ENCODE data around the gene ZCCHC3. TPM values are rescaled to one million over a fixed set of nuclear protein-coding genes. Genes with fewer than 3 reads are reported as not detected.

The ZCCHC3 gene
- total and polyA plus RNA-seq, 2 donors (not counting 3 experiments of a cell fraction or from before 2014, with no cell fraction given) = 14.8 to 22.0 TPM

GRCh38 chr20:277496-277781 is 19.9 kb upstream of the ZCCHC3 start:
- H4K20me1 ChIP-seq (replicated peaks; ENCODE audit: control insufficient read depth, extremely low read depth, insufficient read depth, low read length) = no peaks in the 10 kb centered on the region
- H3K27me3 ChIP-seq (ENCODE audit: control insufficient read depth in 2 of 2, insufficient read depth in 2 of 2, low read length in 2 of 2) = no peaks in the 10 kb centered on the region
- no peak overlapping the region for H3K9ac ChIP-seq (replicated peaks; ENCODE audit: extremely low read depth, insufficient read depth, low read length)
- POLR2A ChIA-PET = interaction anchor here (0.6 kb wide), 1 partner anchor 81 kb away, joined by 5 read pairs; no protein-coding TSS in a partner anchor
- no peak overlapping the region for H3K27ac ChIP-seq (ENCODE audit: insufficient read depth, low read depth, low read length)
- H3K4me1 ChIP-seq (ENCODE audit: control insufficient read depth, extremely low read depth, insufficient read depth, low read length) = no peaks in the 10 kb centered on the region
- intact Hi-C loops (cut with micrococcal nuclease) (no loop called here), dilution Hi-C loops (cut with MboI; ENCODE audit: extremely low pct_ligation_motif_present, low sequenced_read_pairs) (no loop called here)
- no peaks in the 10 kb centered on the region for H3K9me1 ChIP-seq (replicated peaks; ENCODE audit: control insufficient read depth, extremely low read depth, insufficient read depth, low read length)
- no peak overlapping the region for H3K4me2 ChIP-seq (ENCODE audit: insufficient read depth, low read length)
- no peaks in the 10 kb centered on the region for H3K9me3 ChIP-seq (replicated peaks; ENCODE audit: control insufficient read depth, insufficient read depth, low read length)
- H3K4me3 ChIP-seq (replicated peaks in 1 of 3; ENCODE audit: insufficient read depth in 1 of 3, low read depth in 1 of 3, low read length in 3 of 3) = no peak overlapping the region
- peaks cover 2 to 36% of the 10 kb centered on the region in 2 experiments for H3K36me3 ChIP-seq (ENCODE audit: control insufficient read depth in 2 of 2, extremely low read depth in 1 of 2, insufficient read depth in 2 of 2, low read length in 2 of 2)
- DNase-seq (ENCODE audit: low read depth, low spot score) (no peak), FAIRE-seq (no peak)
- BruUV-seq (replicated peaks) = no TSS peak
- TF ChIP-seq MAX (IDR thresholded peaks at IDR 0.05; ENCODE audit: insufficient read depth, insufficient read length) = no peak
- TF ChIP-seq POLR2A (IDR thresholded peaks at IDR 0.05; ENCODE audit: low read depth, low read length) = no peak
- TF ChIP-seq GATA2 (IDR thresholded peaks at IDR 0.05; ENCODE audit: insufficient read depth, insufficient read length, low read depth, low read length) = no peak
- no peak for TF ChIP-seq FOS (IDR thresholded peaks at IDR 0.05; ENCODE audit: borderline replicate concordance, insufficient read depth, low read length)
- no peak for TF ChIP-seq EZH2 (IDR thresholded peaks at IDR 0.05; ENCODE audit: borderline replicate concordance, low read depth, low read length, severe bottlenecking)
- TF ChIP-seq MYC (IDR thresholded peaks at IDR 0.05; ENCODE audit: low read depth, low read length) = no peak
- TF ChIP-seq JUN (IDR thresholded peaks at IDR 0.05; ENCODE audit: borderline replicate concordance, insufficient read depth, insufficient read length, low read depth) = no peak
- no peak for TF ChIP-seq POLR2AphosphoS5 (IDR thresholded peaks at IDR 0.05; ENCODE audit: insufficient read depth, low read depth, low read length)
- TF ChIP-seq CTCF (IDR thresholded peaks at IDR 0.05; ENCODE audit: extremely low read depth in 1 of 2, insufficient read depth in 1 of 2, low read depth in 1 of 2, low read length in 2 of 2) = no peak
- CTCF ChIA-PET = interaction anchor here (3.3 kb wide), 1 partner anchor 52 kb away, joined by 22 read pairs; no protein-coding TSS in a partner anchor
- no peak overlapping the region for H2AFZ ChIP-seq (ENCODE audit: low read depth, low read length)
- no peaks in the 10 kb centered on the region for H3K79me2 ChIP-seq (ENCODE audit: control insufficient read depth, insufficient read depth, low read length)

Measured in endothelial cell of umbilical vein (primary cell).